Measurements from ENCODE around the gene MTSS2. TPM values are rescaled to one million over a fixed set of nuclear protein-coding genes. Genes with fewer than 3 reads are reported as not detected.

The MTSS2 gene
- polyA plus RNA-seq, 1 donor from 2014 or later: 20.4 TPM

DNA sequence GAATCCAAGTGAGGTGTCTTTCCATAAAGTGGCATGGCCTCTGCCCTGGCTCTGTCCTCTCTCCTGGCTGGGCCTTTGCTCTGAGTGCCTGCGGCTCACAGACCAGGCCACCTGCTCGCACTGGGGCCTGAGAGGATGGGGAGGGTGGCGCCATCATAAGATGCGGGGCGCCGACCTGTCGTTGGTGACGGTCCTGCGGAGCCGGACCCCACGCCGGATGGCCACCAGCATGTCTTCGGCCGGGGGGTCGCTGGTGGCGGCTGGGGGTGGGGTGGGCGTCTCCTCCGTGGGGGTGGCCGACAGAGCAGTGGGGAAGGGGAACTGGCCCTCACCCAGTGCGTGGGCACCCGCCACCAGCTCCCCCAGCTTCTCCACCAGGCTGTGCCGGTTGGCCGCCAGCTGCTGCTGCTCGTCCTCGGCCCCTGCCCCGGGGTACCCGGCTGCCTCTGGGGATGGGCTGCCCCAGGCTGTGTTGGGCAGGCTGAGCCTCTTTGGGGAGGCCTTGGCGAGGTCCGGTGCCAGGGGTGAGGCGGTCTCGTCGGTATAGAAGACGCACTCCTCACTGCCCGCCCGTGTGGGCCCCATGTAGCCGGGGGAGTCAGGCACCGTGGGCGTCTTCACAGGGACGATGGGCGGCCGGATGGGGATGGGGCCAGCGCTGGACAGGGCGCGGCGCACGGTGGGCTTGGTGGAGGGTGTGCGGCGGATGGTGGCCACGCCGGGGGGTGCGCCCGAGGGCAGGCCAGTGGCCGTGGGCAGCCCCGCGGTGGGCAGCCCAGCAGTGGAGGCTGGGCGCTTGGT is 22.1 kb downstream of the MTSS2 start:
- no peaks in the 10 kb centered on the region for H3F3A ChIP-seq (ENCODE audit: insufficient read depth, low read length, poor library complexity, severe bottlenecking)
- H3K9me2 ChIP-seq (ENCODE audit: insufficient read depth, low read length): no peaks in the 10 kb centered on the region
- no peaks in the 10 kb centered on the region for H3K36me3 ChIP-seq (ENCODE audit: insufficient read depth, low read length)
- H3K4me2 ChIP-seq (ENCODE audit: low read length): no peak overlapping the region
- no peaks in the 10 kb centered on the region for H3K9me3 ChIP-seq (ENCODE audit: low read length)
- no peak overlapping the region for H3K27ac ChIP-seq (ENCODE audit: low read length)
- TF ChIP-seq TAF1 (IDR thresholded peaks at IDR 0.05; ENCODE audit: low read depth) (no peak), MXI1 (conservative IDR thresholded peaks at IDR 0.05; ENCODE audit: poor library complexity, severe bottlenecking) (no peak), EZH2 (IDR thresholded peaks at IDR 0.05; ENCODE audit: borderline replicate concordance, insufficient read depth, low read length, poor library complexity, severe bottlenecking) (no peak), RAD21 (conservative IDR thresholded peaks at IDR 0.05) (no peak), SMC3 (conservative IDR thresholded peaks at IDR 0.05; ENCODE audit: poor library complexity) (no peak), EP300 (conservative IDR thresholded peaks at IDR 0.05; ENCODE audit: poor library complexity, severe bottlenecking) (no peak), POLR2AphosphoS5 (IDR thresholded peaks at IDR 0.05) (no peak)
- TF ChIP-seq, protein P1, sequence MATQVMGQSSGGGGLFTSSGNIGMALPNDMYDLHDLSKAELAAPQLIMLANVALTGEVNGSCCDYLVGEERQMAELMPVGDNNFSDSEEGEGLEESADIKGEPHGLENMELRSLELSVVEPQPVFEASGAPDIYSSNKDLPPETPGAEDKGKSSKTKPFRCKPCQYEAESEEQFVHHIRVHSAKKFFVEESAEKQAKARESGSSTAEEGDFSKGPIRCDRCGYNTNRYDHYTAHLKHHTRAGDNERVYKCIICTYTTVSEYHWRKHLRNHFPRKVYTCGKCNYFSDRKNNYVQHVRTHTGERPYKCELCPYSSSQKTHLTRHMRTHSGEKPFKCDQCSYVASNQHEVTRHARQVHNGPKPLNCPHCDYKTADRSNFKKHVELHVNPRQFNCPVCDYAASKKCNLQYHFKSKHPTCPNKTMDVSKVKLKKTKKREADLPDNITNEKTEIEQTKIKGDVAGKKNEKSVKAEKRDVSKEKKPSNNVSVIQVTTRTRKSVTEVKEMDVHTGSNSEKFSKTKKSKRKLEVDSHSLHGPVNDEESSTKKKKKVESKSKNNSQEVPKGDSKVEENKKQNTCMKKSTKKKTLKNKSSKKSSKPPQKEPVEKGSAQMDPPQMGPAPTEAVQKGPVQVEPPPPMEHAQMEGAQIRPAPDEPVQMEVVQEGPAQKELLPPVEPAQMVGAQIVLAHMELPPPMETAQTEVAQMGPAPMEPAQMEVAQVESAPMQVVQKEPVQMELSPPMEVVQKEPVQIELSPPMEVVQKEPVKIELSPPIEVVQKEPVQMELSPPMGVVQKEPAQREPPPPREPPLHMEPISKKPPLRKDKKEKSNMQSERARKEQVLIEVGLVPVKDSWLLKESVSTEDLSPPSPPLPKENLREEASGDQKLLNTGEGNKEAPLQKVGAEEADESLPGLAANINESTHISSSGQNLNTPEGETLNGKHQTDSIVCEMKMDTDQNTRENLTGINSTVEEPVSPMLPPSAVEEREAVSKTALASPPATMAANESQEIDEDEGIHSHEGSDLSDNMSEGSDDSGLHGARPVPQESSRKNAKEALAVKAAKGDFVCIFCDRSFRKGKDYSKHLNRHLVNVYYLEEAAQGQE (IDR thresholded peaks at IDR 0.05; ENCODE audit: borderline replicate concordance): no peak
- TF ChIP-seq, protein P2, sequence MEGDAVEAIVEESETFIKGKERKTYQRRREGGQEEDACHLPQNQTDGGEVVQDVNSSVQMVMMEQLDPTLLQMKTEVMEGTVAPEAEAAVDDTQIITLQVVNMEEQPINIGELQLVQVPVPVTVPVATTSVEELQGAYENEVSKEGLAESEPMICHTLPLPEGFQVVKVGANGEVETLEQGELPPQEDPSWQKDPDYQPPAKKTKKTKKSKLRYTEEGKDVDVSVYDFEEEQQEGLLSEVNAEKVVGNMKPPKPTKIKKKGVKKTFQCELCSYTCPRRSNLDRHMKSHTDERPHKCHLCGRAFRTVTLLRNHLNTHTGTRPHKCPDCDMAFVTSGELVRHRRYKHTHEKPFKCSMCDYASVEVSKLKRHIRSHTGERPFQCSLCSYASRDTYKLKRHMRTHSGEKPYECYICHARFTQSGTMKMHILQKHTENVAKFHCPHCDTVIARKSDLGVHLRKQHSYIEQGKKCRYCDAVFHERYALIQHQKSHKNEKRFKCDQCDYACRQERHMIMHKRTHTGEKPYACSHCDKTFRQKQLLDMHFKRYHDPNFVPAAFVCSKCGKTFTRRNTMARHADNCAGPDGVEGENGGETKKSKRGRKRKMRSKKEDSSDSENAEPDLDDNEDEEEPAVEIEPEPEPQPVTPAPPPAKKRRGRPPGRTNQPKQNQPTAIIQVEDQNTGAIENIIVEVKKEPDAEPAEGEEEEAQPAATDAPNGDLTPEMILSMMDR (IDR thresholded peaks at IDR 0.05; ENCODE audit: poor library complexity, severe bottlenecking): no peak
- H4K20me1 ChIP-seq (ENCODE audit: insufficient read depth): no peaks in the 10 kb centered on the region
- H2AFZ ChIP-seq (ENCODE audit: low read depth, low read length): no peak overlapping the region
- no peak overlapping the region for H3K9ac ChIP-seq (ENCODE audit: low read length)
- no peaks in the 10 kb centered on the region for H3K79me2 ChIP-seq (replicated peaks; ENCODE audit: insufficient read depth, low read length)
- H3K27me3 ChIP-seq (ENCODE audit: insufficient read depth, low read depth, low read length): no peaks in the 10 kb centered on the region
- H3K4me3 ChIP-seq (ENCODE audit: low read length): no peak overlapping the region

DNA sequence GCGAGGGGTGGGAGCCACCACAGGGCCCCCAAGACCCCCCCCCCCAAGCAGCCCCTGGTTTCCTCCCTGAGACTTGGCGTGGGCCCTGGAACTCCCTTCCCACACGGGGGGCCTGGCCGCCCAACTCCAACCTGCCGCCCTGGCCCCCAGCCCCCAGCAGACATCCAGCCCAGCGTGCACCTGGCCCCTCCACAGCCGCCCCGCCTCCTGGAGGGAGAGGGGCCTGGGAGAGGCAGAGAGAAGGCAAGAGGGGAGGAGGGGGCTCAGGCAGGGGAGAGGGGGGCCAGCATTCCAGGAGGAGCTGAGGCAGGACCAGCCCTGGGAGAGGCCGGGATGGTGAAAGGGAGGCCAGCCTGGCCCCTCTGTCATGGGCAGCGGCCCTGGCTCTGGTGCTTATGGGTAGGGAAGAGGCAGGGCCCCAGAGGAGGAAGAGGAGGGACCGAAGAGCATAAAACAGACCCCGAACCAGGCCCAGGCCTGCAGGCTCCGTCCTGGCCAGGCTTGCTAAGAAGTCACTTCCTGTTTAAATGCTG is 22.8 kb downstream of the MTSS2 start:
- Histone ChIP-seq H3K79me2 (replicated peaks; ENCODE audit: insufficient read depth, low read length) (no peaks in the 10 kb centered on the region), H3K4me2 (ENCODE audit: low read length) (no peak overlapping the region), H3F3A (ENCODE audit: insufficient read depth, low read length, poor library complexity, severe bottlenecking) (no peaks in the 10 kb centered on the region), H3K27me3 (ENCODE audit: insufficient read depth, low read depth, low read length) (no peaks in the 10 kb centered on the region), H2AFZ (ENCODE audit: low read depth, low read length) (no peak overlapping the region), H3K9me2 (ENCODE audit: insufficient read depth, low read length) (no peaks in the 10 kb centered on the region), H3K36me3 (ENCODE audit: insufficient read depth, low read length) (no peaks in the 10 kb centered on the region), H3K4me3 (ENCODE audit: low read length) (no peak overlapping the region), H4K20me1 (ENCODE audit: insufficient read depth) (no peaks in the 10 kb centered on the region), H3K9ac (ENCODE audit: low read length) (no peak overlapping the region), H3K9me3 (ENCODE audit: low read length) (no peaks in the 10 kb centered on the region), H3K27ac (ENCODE audit: low read length) (no peak overlapping the region)
- no peak for TF ChIP-seq MXI1 (conservative IDR thresholded peaks at IDR 0.05; ENCODE audit: poor library complexity, severe bottlenecking)
- TF ChIP-seq, protein P2 (IDR thresholded peaks at IDR 0.05; ENCODE audit: poor library complexity, severe bottlenecking): no peak
- no peak for TF ChIP-seq TAF1 (IDR thresholded peaks at IDR 0.05; ENCODE audit: low read depth)
- TF ChIP-seq SMC3 (conservative IDR thresholded peaks at IDR 0.05; ENCODE audit: poor library complexity): no peak
